BE2C (cell line): ENCODE measurements around the gene KDM6A.

Experiments used
- DNase-seq: peaks from one replicate; pipeline ENCODE4 v3.0.0-alpha.2; 2020
- H3K27me3 ChIP-seq: fragments of 250-450 bp; sonication (Bioruptor Pico); 2 replicates; pipeline ENCODE4 v1.5.1; 2020; ENCODE audit warnings: mild to moderate bottlenecking
- H3K36me3 ChIP-seq: fragments of 250-450 bp; sonication (Bioruptor Pico); 2 replicates; pipeline ENCODE4 v1.5.1; 2020; ENCODE audit warnings: mild to moderate bottlenecking
- H3K4me1 ChIP-seq: fragments of 250-450 bp; sonication (Bioruptor Pico); 2 replicates; pipeline ENCODE4 v1.5.1; 2020
- H3K4me3 ChIP-seq: 2 replicates; pipeline ENCODE4 v1.5.1; 2011; ENCODE audit warnings: low read depth, low read length
- H3K9me3 ChIP-seq: fragments of 250-450 bp; sonication (Bioruptor Pico); 2 replicates; pipeline ENCODE4 v1.5.1; 2020
- TF ChIP-seq, protein P1 (sequence below): IDR thresholded peaks from 2 replicates; pipeline ENCODE4 v1.5.1; 2012; ENCODE audit warnings: mild to moderate bottlenecking, low read depth, low read length

KDM6A gene

DNA sequence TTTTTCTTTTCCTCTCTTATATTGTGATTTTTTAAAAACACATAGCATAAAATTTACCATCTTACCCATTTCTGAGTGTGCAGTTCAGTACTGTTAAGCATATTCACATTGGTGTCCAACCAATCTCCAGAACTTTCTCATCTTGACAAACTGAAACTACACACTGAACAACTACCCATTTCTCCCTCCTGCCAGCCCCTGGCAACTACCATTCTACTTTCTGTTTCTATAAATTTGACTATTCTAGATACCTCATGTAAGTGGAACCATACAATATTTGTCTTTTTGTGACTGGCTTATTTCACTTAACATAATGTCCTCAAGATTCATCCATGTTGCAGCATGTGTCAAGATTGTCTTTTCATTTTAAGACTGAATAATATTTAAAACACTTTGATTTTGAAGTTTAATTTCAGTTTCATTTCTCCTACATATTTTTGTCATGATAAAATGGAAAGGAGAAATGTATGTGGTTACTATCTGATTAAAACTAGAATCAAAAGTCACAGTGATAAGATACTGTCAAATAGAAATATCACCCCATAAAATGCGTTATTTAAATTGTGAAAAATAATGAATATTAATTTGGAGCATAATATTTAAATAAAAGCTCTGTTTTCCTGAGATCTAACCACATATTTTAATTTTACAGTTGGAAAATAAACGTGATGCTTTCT, 204.9 kb downstream of the KDM6A start:
- TF ChIP-seq, protein P1, sequence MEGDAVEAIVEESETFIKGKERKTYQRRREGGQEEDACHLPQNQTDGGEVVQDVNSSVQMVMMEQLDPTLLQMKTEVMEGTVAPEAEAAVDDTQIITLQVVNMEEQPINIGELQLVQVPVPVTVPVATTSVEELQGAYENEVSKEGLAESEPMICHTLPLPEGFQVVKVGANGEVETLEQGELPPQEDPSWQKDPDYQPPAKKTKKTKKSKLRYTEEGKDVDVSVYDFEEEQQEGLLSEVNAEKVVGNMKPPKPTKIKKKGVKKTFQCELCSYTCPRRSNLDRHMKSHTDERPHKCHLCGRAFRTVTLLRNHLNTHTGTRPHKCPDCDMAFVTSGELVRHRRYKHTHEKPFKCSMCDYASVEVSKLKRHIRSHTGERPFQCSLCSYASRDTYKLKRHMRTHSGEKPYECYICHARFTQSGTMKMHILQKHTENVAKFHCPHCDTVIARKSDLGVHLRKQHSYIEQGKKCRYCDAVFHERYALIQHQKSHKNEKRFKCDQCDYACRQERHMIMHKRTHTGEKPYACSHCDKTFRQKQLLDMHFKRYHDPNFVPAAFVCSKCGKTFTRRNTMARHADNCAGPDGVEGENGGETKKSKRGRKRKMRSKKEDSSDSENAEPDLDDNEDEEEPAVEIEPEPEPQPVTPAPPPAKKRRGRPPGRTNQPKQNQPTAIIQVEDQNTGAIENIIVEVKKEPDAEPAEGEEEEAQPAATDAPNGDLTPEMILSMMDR = no peak
- Histone ChIP-seq H3K9me3 (no peaks in the 10 kb centered on the region), H3K4me3 (no peak overlapping the region), H3K27me3 (no peaks in the 10 kb centered on the region), H3K36me3 (no peaks in the 10 kb centered on the region; the same call in 1 of the 2 replicates), H3K4me1 (no peaks in the 10 kb centered on the region)
- no peak for DNase-seq

DNA sequence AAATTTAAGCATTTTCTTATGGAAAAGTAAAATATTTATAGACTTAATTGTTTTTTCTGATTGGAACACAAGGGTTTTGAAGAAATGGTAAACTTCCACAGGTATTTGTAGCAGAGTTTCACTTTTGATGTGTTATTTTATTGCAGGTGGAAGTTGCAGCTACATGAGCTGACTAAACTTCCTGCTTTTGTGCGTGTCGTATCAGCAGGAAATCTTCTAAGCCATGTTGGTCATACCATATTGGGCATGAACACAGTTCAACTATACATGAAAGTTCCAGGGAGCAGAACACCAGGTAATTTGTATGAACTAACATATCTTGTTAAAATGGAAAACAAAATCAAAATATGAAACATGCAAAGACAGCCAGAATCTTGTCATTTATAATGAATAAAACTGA, 210.3 kb downstream of the KDM6A start:
- Histone ChIP-seq H3K27me3 (no peaks in the 10 kb centered on the region), H3K4me1 (no peaks in the 10 kb centered on the region), H3K9me3 (no peaks in the 10 kb centered on the region), H3K4me3 (no peak overlapping the region), H3K36me3 (no peaks in the 10 kb centered on the region; the same call in 1 of the 2 replicates)
- no peak for DNase-seq
- TF ChIP-seq, protein P1 = no peak

DNA sequence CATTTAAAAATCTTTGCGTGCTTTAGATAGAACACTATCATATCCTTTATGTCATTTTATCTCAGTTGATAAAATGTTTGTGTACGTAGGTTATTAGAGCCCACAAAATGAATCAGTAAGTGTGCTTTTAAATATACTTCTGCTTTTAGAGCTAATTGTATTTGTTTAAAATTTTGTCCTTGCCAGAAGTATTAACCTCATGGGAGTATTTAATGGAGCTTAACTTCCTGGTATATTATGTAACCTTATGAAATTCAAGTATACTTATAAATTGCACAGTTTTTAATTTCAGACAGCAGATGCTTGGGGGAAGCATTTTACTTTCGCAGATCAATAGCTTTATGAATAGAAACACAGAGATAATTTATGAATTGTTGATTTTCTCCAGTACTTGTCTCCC, 237.5 kb downstream of the KDM6A start:
- DNase-seq = no peak
- Histone ChIP-seq H3K27me3 (no peaks in the 10 kb centered on the region), H3K9me3 (no peaks in the 10 kb centered on the region), H3K4me3 (no peak overlapping the region), H3K36me3 (no peaks in the 10 kb centered on the region), H3K4me1 (no peaks in the 10 kb centered on the region; the same call in 1 of the 2 replicates)
- TF ChIP-seq, protein P1 = no peak

DNA sequence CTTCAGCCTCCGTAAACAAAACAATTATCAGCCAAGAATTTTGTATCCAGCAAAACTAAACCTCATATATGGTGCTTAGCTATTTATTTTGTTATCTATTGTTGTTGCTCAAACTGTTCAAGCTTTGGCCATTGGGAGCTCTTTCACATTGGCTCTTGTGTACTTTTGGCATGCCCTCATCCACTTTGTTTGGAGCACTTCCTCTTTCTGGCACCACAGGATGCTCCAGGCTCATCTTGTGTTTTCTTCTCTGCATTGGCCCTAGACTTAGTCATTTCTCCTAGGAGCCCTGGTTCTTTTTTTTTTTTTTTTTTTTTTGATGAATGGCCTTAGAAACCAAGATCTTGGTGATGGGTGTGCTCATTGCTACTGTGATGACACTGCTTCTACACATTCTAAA, 253.2 kb downstream of the KDM6A start:
- Histone ChIP-seq H3K4me1 (no peaks in the 10 kb centered on the region), H3K27me3 (no peaks in the 10 kb centered on the region), H3K4me3 (no peak overlapping the region), H3K9me3 (no peaks in the 10 kb centered on the region), H3K36me3 (no peaks in the 10 kb centered on the region)
- TF ChIP-seq, protein P1 = no peak
- DNase-seq = no peak

DNA sequence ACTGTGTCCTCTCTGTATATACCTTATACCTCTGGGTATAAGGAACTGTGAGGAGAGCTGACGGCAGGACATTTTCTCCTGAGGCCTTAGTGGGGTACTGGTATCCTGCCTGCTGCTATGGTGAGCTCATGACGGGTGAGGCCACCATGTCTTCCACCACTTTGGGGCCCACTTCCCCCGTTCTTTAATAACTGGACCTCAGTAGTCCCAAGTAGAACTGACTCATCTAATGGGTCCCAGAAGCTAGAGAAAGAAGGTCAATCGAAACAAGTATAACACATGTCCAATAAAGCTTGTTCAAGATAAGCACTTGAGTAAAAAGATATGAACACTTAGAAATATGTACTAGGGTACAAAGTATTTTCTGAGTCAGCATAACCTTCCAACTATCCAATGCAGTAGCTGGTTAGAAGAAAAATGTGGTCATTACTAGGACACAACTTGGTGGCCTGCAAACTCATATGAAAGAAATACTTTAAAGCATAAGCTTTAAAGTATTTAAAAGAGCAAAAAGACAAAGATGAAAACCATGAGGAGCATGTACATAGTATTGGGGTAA, 256.0 kb downstream of the KDM6A start:
- Histone ChIP-seq H3K36me3 (no peaks in the 10 kb centered on the region), H3K4me3 (no peak overlapping the region), H3K9me3 (no peaks in the 10 kb centered on the region), H3K27me3 (no peaks in the 10 kb centered on the region), H3K4me1 (no peaks in the 10 kb centered on the region)
- TF ChIP-seq, protein P1 = no peak
- DNase-seq = no peak

DNA sequence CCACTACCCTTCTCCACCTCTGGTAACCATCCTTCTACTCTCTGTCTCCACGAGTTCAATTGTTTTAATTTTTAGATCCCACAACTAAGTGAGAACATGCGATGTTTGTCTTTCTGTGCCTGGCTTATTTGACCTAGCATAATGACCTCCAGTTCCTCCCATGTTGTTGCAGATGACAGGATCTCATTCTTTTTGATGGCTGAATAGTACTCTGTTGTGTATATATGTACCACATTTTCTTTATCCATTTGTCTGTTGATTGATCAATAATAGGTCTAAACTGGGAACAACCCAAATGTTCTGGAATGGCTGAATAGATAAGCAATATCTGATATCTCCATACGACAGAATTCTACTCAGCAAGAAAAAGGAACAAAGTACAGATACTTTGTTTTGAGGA, 260.5 kb downstream of the KDM6A start:
- H3K4me3 ChIP-seq = no peak overlapping the region
- H3K27me3 ChIP-seq = no peaks in the 10 kb centered on the region
- no peaks in the 10 kb centered on the region for H3K9me3 ChIP-seq
- no peaks in the 10 kb centered on the region for H3K36me3 ChIP-seq
- H3K4me1 ChIP-seq = no peaks in the 10 kb centered on the region; the same call in 1 of the 2 replicates
- TF ChIP-seq, protein P1 = no peak
- DNase-seq = no peak
